NCI-H774 (cell line): ENCODE data around the gene MYBPC2.

Experiments
- DNase-seq: peaks from one replicate; lab custom pipeline; 2025; lab: John Stamatoyannopoulos, UW

Gene MYBPC2

GRCh38 chr19:50500753-50501151, 68.1 kb downstream of the MYBPC2 start:
- DNase-seq = no peak

GRCh38 chr19:50501186-50501567, 68.5 kb downstream of the MYBPC2 start:
- no peak for DNase-seq

- no peak for DNase-seq
Measured at GRCh38 chr19:50501568-50502475, 69.1 kb downstream of the MYBPC2 start.

- no peak for DNase-seq
Measured at GRCh38 chr19:50505856-50506611, 73.3 kb downstream of the MYBPC2 start.

GRCh38 chr19:50506700-50507099, 74.0 kb downstream of the MYBPC2 start:
- no peak for DNase-seq

- DNase-seq = no peak
Measured at GRCh38 chr19:50507376-50507775, 74.7 kb downstream of the MYBPC2 start.

GRCh38 chr19:50508843-50509190, 76.1 kb downstream of the MYBPC2 start:
- DNase-seq = no peak

GRCh38 chr19:50509366-50509765, 76.7 kb downstream of the MYBPC2 start:
- no peak for DNase-seq

GRCh38 chr19:50510121-50510670, 77.5 kb downstream of the MYBPC2 start:
- DNase-seq = no peak

- no peak for DNase-seq
Measured at GRCh38 chr19:50510700-50511068, 78.0 kb downstream of the MYBPC2 start.

DNA sequence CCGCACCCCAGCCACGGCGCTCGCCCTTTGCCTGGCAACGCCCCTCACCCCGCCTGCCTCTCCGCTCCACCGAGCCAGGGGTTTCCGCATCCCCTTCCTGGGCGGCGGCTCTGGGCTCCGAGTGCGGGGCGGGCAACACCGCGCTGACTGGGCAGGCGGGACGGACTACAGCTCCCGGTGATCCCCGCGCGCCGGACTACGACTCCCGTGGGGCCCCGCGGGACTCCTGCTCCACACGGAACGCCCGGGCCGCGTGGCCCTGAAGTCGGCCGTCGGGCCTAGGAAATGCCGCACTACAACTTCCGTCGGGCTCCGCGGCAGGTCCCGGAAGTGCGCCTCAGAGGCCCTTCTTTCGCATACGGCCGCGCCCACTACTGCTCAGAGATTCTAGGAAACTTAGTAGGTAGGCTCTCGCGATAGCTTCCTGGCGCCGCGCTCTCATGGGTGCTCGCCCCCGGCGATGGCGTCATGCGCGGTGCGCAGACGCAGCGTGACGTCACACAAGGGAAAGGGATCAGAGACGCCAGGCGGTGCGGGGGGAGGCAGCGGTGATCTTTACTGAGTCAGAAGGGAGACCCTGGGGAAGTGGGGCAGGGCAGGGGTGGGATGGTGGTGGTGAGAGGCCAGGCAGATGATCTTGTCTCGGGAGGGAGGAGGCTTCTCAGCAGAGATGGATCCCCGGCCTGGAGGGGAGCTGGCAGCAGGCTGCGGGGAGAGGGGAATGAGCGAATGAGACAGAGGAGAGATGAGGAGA, 78.6 kb downstream of the MYBPC2 start, which contains the start of gene JOSD2:
TSS of gene JOSD2 (minus strand) at position 123 of the 754 bp plus-strand sequence. CDS start 760 bp downstream, outside the sequence.
- DNase-seq = peak; percentile 98

- DNase-seq = no peak
Measured at GRCh38 chr19:50512112-50512998, 79.7 kb downstream of the MYBPC2 start.

GRCh38 chr19:50512999-50513745, 80.5 kb downstream of the MYBPC2 start:
- no peak for DNase-seq

DNA sequence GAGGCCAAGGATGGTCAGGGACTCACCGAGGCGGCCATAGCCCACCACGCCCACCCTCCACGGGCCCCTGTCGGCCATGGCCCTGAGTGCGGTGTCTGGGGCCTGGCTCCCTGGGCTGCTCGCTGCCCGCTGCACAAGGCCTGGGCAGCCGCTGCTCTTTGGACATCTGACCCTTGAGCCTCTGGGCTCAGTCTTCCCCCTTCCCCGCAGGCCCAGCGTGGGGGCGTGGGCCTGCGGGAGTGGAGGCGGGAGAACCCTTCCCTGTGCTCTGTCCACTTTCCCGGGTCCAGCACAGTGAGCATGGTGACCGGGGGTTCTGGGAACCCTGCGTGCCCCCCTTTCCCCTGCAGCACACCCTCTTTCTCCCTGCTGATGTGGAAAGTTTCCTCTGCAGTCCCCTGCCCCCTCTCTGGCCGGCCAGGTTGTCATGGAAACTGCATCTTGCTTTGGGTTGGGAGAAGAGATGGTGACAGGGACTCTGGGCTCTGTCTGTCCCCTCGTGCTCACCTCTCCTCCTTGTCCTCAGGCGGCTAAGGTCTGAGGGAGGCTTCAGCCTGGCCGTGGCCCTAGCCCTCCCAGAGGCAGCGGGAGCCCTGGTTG, 81.2 kb downstream of the MYBPC2 start, which contains the start of gene ASPDH:
TSS of gene ASPDH (minus strand) at position 168 of the 600 bp plus-strand sequence. CDS start at position 78, 90 bp downstream.
- no peak for DNase-seq

DNA sequence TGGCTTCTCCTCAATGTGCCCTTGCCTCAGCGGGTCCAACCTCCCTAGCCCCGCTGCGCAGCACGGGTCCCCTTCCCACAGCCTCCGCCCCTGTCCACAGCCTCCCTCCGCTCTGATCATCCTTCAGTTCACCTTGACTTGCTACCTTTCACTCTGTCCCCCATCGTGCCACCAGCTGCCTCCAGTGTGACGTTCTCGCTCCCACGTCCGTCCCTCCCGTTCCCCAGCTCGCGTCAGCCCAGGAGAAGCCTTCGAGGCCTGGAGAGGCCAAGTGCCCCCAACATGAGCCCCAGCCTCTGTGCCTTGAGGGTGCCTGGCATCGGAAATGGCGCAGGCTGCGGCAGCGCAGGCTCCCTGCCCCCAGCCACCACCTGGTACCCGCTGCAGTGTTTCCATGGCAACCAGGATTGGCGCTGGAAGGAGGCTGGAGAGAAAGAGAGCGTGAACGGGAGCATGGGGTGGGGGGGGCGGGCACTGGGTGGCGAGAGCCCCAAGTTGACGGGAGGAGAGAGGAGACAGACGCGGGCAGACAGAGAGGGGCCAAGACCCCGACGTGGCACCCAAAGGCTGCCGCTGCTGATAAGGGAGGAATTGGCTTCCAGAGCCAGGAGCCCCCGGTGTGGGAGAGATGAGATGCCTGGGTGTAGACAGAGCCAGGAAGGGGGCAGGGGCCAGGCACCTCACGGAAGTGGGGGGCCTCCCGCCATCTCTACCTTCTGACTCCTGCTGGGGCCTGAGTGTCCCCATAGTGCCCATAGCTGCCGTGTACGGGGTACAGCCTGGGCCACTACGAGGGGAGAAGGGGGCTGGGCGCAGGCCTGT, 81.9 kb downstream of the MYBPC2 start:
- DNase-seq = no peak

GRCh38 chr19:50515168-50515561, 82.5 kb downstream of the MYBPC2 start:
- DNase-seq = no peak
